Activated B cell treated with CpG ODN at 0.5 μM for 24 hours (primary cell): ENCODE data around the gene PIEZO2. TPM values are rescaled to one million over a fixed set of nuclear protein-coding genes. Genes with fewer than 3 reads are reported as not detected.

Source experiments
- ATAC-seq: fragments of 200-7000 bp; cut with Tn5 transposase; one replicate; pipeline ENCODE4 v1.10.0; 2021; ENCODE audit warnings: low read depth, mild to moderate bottlenecking, moderate library complexity
- CTCF ChIA-PET: fragments of 350-600 bp; sonication (Branson Sonifier 250); formaldehyde crosslinking; loops from one replicate; lab custom pipeline; 2021; ENCODE audit warnings: antibody characterized with exemption; lab: Charles Lee
- POLR2A ChIA-PET: fragments of 350-600 bp; sonication (Branson Sonifier 250); formaldehyde crosslinking; loops from one replicate; lab custom pipeline; 2021; ENCODE audit warnings: antibody characterized with exemption; lab: Charles Lee
- DNase-seq: peaks from one replicate; pipeline ENCODE4 v3.0.0; 2022
- H3K27ac Mint-ChIP-seq: one replicate; pipeline ENCODE4 v1.8.0; 2020; ENCODE audit warnings: mixed read lengths
- H3K27me3 Mint-ChIP-seq: one replicate; pipeline ENCODE4 v1.8.0; 2021; ENCODE audit warnings: mixed read lengths
- H3K36me3 Mint-ChIP-seq: one replicate; pipeline ENCODE4 v1.8.0; 2021; ENCODE audit warnings: low read depth, mixed read lengths
- H3K4me1 Mint-ChIP-seq: one replicate; pipeline ENCODE4 v1.8.0; 2021; ENCODE audit warnings: mixed read lengths
- H3K4me3 Mint-ChIP-seq: one replicate; pipeline ENCODE4 v1.8.0; 2020; ENCODE audit warnings: mild to moderate bottlenecking, mixed read lengths
- H3K9me3 Mint-ChIP-seq: one replicate; pipeline ENCODE4 v1.8.0; 2020; ENCODE audit warnings: mixed read lengths
- intact Hi-C: fragments of 100-400 bp; cut with micrococcal nuclease; formaldehyde crosslinking; loops from one replicate; pipeline ENCODE4 v1.15.1; 2024
- total RNA-seq: library from RNA; stranded (reverse); gene quantifications from 2 replicates; pipeline ENCODE4 v1.2.3, GENCODE V29; 2022
- TF ChIP-seq, protein P1 (sequence below): fragments of 200-600 bp; IDR thresholded peaks from one replicate; pipeline ENCODE4 v1.8.0; 2022; ENCODE audit warnings: antibody characterized with exemption, mild to moderate bottlenecking

PIEZO2 gene
- total RNA-seq, 1 donor from 2014 or later: not detected

DNA sequence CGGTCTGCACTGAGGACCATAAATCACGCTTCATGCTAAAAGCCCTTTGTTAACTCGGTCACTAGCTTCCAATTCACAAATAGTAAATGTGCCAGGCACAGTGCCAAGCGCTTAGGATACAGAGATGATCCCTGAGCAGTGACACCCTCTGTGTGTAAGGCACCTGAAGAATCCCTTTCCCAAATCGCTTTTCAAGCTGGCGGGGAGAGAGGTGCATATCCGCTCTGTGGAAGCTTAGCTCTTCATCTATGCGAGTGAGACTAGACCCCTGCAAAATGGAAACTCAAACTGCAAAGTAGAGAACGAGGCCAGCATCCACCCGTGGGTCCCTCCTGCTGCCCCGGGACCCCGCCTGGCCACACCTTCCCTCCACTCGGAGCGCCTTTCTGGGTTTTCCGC, 2.4 kb downstream of the PIEZO2 start:
- TF ChIP-seq, protein P1, sequence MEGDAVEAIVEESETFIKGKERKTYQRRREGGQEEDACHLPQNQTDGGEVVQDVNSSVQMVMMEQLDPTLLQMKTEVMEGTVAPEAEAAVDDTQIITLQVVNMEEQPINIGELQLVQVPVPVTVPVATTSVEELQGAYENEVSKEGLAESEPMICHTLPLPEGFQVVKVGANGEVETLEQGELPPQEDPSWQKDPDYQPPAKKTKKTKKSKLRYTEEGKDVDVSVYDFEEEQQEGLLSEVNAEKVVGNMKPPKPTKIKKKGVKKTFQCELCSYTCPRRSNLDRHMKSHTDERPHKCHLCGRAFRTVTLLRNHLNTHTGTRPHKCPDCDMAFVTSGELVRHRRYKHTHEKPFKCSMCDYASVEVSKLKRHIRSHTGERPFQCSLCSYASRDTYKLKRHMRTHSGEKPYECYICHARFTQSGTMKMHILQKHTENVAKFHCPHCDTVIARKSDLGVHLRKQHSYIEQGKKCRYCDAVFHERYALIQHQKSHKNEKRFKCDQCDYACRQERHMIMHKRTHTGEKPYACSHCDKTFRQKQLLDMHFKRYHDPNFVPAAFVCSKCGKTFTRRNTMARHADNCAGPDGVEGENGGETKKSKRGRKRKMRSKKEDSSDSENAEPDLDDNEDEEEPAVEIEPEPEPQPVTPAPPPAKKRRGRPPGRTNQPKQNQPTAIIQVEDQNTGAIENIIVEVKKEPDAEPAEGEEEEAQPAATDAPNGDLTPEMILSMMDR: no peak
- ChIA-PET POLR2A (no interaction called here), CTCF (no interaction called here)
- Mint-ChIP-seq H3K27ac (no peak overlapping the region), H3K9me3 (no peaks in the 10 kb centered on the region), H3K36me3 (no peaks in the 10 kb centered on the region), H3K4me1 (peaks cover 7% of the 10 kb centered on the region), H3K27me3 (peaks cover 35% of the 10 kb centered on the region), H3K4me3 (no peak overlapping the region)
- no peak for DNase-seq
- ATAC-seq: no peak
- intact Hi-C loops: no loop called here

DNA sequence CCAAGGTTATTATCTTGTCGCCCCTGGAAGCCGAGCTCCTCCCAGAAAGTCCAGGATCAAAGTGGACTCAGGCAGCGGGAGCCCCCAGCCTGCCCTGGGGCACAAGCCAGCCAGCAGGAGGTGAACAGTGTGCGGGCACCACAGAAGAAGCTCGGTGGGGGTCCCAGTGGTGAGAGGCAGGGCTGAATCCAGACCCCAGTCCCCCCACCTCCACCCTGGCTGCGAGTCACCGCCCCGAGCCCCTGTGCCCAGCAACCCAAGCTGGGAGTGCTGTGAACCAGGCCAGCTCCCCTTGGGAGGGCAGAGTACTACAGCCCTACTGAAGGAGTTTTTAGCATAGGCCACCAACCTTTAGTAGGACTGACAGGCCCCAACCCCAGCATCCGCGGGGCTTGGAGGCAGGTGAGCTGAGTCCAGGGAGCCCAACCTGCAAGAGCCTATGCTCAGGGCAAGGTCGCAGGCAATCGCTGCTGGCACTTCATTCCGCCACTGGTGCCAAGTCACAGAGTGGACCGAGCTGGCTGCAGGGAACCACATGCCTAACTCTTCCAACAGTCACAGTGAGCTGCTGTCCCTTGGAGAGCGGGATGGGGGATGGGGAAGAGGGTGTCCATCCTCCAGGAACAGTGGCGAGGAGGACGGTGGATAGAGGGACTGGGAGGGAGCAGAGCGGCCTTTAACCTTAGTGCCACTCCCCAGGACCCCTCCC, 3.0 kb downstream of the PIEZO2 start:
- no peak for ATAC-seq

DNA sequence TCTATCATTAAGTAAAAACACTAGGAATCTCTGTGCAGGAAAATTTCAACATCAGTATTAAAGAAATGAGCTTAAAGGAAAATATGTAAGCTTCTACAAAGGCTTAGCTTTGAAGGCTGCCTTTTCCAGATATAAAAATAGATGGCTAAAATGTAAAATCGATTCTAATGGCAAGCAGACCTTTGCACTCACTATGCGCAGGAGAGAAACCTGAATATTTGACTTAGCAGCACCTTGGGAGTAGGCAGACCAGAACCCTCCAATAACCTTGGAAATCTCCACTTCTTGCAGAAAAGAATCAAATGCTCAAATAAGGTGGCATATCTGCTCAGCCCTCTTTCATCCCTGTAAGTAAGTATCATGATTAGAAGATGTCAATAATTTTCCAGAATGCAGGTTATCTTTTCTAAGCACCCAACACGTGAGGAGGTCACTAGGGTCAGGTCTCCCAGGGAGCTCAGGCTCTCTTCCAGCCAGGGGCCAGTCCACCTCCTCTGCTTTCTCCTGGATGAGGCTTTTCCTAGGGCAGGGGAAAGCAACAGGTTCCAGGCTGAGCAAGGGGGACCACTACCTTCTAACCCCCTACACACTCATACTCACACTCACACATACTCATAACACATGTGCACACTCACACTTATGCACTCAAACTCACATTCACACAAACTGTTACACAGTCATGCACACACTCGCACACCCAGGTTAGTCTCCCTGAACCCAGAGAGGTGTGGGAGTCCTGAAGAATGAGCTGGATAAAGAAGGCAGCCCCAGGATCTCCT, 3.8 kb downstream of the PIEZO2 start:
- intact Hi-C loops: no loop called here
- ChIA-PET CTCF (no interaction called here), POLR2A (no interaction called here)
- no peak for DNase-seq
- Mint-ChIP-seq H3K4me1 (peaks cover 7% of the 10 kb centered on the region), H3K27me3 (peaks cover 23% of the 10 kb centered on the region), H3K36me3 (no peaks in the 10 kb centered on the region), H3K27ac (no peak overlapping the region), H3K4me3 (no peak overlapping the region), H3K9me3 (no peaks in the 10 kb centered on the region)
- TF ChIP-seq, protein P1: no peak
- ATAC-seq: no peak

More for the DNA sequence above, 3.0 kb downstream of the PIEZO2 start:
- Mint-ChIP-seq H3K4me3 (no peak overlapping the region), H3K4me1 (peaks cover 7% of the 10 kb centered on the region), H3K27ac (no peak overlapping the region), H3K9me3 (no peaks in the 10 kb centered on the region), H3K27me3 (peaks cover 30% of the 10 kb centered on the region), H3K36me3 (no peaks in the 10 kb centered on the region)
- DNase-seq: no peak
- CTCF ChIA-PET: no interaction called here
- POLR2A ChIA-PET: no interaction called here
- intact Hi-C loops: no loop called here
- TF ChIP-seq, protein P1: no peak

DNA sequence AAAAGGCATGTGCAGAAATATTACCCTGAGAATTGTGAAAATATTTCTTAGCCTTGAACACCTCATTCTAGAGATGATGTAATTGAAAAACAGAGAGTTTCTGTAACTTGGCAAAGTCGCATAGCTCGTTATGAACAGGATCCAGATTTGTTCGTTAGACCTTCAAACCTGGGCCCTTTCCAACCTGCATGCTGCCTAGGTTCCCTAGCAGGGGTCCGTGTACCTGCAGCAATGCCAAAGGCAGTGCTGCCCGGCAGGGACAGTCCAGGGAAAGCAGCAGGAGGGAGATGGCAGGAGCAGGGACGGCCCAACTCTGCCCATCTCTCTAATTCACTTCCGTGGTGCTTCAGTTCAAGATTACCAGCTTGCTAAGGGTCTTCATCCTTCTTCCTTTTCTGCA, 12.0 kb downstream of the PIEZO2 start:
- DNase-seq (no peak), ATAC-seq (no peak)
- Mint-ChIP-seq H3K9me3 (no peaks in the 10 kb centered on the region), H3K36me3 (no peaks in the 10 kb centered on the region), H3K27me3 (peaks cover 2% of the 10 kb centered on the region), H3K4me1 (no peaks in the 10 kb centered on the region), H3K4me3 (no peak overlapping the region), H3K27ac (no peak overlapping the region)
- intact Hi-C loops: no loop called here
- ChIA-PET POLR2A (no interaction called here), CTCF (no interaction called here)
- TF ChIP-seq, protein P1: no peak

DNA sequence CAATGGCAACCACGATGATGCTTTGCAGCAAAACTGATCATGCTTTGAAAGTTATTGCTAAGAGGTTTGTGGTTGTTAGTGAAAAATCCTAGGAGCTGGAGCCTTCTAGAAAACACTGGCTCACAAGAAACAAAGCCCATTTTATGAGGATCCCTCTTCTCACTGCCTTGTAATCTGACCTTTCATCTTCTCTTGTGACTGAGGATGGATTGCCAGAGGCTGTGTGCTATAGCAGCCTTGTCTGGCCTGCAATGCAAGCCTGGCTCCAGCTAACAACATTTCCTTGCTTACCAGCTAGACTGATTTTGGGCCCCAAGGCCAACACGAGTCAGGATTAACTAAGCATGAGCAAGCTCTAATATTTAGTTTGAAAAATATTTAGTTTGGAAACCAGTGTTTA, 13.1 kb downstream of the PIEZO2 start:
- no peaks in the 10 kb centered on the region for H3K36me3 Mint-ChIP-seq
- no peaks in the 10 kb centered on the region for H3K9me3 Mint-ChIP-seq
- no peak overlapping the region for H3K27ac Mint-ChIP-seq
- H3K4me1 Mint-ChIP-seq: no peaks in the 10 kb centered on the region
- H3K27me3 Mint-ChIP-seq: peaks cover 2% of the 10 kb centered on the region
- no peak for ATAC-seq
- ChIA-PET POLR2A (no interaction called here), CTCF (no interaction called here)
- DNase-seq: no peak
- intact Hi-C loops: no loop called here
- TF ChIP-seq, protein P1: no peak
- H3K4me3 Mint-ChIP-seq: no peak overlapping the region
